ENCODE measurements around the gene BRWD1. TPM values are rescaled to one million over a fixed set of nuclear protein-coding genes. Genes with fewer than 3 reads are reported as not detected.

Gene BRWD1
- total RNA-seq, 4 donors from 2014 or later = 55.6 to 183 (median 65.4) TPM

- Histone ChIP-seq H3K9me3 (no peaks in the 10 kb centered on the region), H3K27me3 (no peaks in the 10 kb centered on the region), H3K4me3 (no peak overlapping the region), H3K27ac (no peak overlapping the region), H3K36me3 (no peaks in the 10 kb centered on the region), H3K4me1 (no peaks in the 10 kb centered on the region)
- intact Hi-C loops (cut with DNase I; ENCODE audit: low total_unique reads) = no loop called here
- no peak for TF ChIP-seq CTCF (IDR thresholded peaks at IDR 0.05)
- no peak for TF ChIP-seq POLR2A (IDR thresholded peaks at IDR 0.05)
- no peak for DNase-seq
Observed at GRCh38 chr21:39155578-39155977, 157.9 kb downstream of the BRWD1 start.

- Histone ChIP-seq H3K27me3 (no peaks in the 10 kb centered on the region), H3K27ac (no peak overlapping the region), H3K9me3 (no peaks in the 10 kb centered on the region), H3K36me3 (no peaks in the 10 kb centered on the region), H3K4me3 (no peak overlapping the region), H3K4me1 (no peaks in the 10 kb centered on the region)
- DNase-seq = no peak
- intact Hi-C loops (cut with DNase I; ENCODE audit: low total_unique reads) = no loop called here
- TF ChIP-seq CTCF (IDR thresholded peaks at IDR 0.05) = no peak
- TF ChIP-seq POLR2A (IDR thresholded peaks at IDR 0.05) = no peak
Observed at GRCh38 chr21:39153842-39154241, 159.6 kb downstream of the BRWD1 start.

- Histone ChIP-seq H3K9me3 (no peaks in the 10 kb centered on the region), H3K36me3 (no peaks in the 10 kb centered on the region), H3K4me3 (no peak overlapping the region), H3K27me3 (no peaks in the 10 kb centered on the region), H3K27ac (no peak overlapping the region), H3K4me1 (no peaks in the 10 kb centered on the region)
- TF ChIP-seq POLR2A (IDR thresholded peaks at IDR 0.05) (no peak), CTCF (IDR thresholded peaks at IDR 0.05) (no peak)
- no peak for DNase-seq
- intact Hi-C loops (cut with DNase I; ENCODE audit: low total_unique reads) = no loop called here
Observed at GRCh38 chr21:39153373-39153772, 160.1 kb downstream of the BRWD1 start.

GRCh38 chr21:39152271-39152670 is 161.2 kb downstream of the BRWD1 start:
- DNase-seq = no peak
- no peaks in the 10 kb centered on the region for H3K4me1 ChIP-seq
- H3K36me3 ChIP-seq = no peaks in the 10 kb centered on the region
- TF ChIP-seq POLR2A (IDR thresholded peaks at IDR 0.05) = no peak
- TF ChIP-seq CTCF (IDR thresholded peaks at IDR 0.05) = no peak
- no peak overlapping the region for H3K27ac ChIP-seq
- no peak overlapping the region for H3K4me3 ChIP-seq
- no peaks in the 10 kb centered on the region for H3K27me3 ChIP-seq
- H3K9me3 ChIP-seq = no peaks in the 10 kb centered on the region
- intact Hi-C loops (cut with DNase I; ENCODE audit: low total_unique reads) = no loop called here

GRCh38 chr21:39150877-39151276 is 162.6 kb downstream of the BRWD1 start:
- intact Hi-C loops (cut with DNase I; ENCODE audit: low total_unique reads) = no loop called here

More at GRCh38 chr21:39150877-39151276, 162.6 kb downstream of the BRWD1 start:
- TF ChIP-seq CTCF (IDR thresholded peaks at IDR 0.05) (no peak), POLR2A (IDR thresholded peaks at IDR 0.05) (no peak)
- Histone ChIP-seq H3K36me3 (no peaks in the 10 kb centered on the region), H3K27ac (no peak overlapping the region), H3K4me3 (no peak overlapping the region), H3K9me3 (no peaks in the 10 kb centered on the region), H3K4me1 (no peaks in the 10 kb centered on the region), H3K27me3 (no peaks in the 10 kb centered on the region)
- no peak for DNase-seq

Measured in uterus (tissue), 4 donors.